ENCODE measurements around the gene PRKAR2A. TPM values are rescaled to one million over a fixed set of nuclear protein-coding genes. Genes with fewer than 3 reads are reported as not detected.

Gene PRKAR2A
- total and polyA plus RNA-seq, 10 of the 15 experiments (the other 5 are each of a cell fraction or from before 2014, with no cell fraction given): 9.8 to 46.2 (median 13.2) TPM

DNA sequence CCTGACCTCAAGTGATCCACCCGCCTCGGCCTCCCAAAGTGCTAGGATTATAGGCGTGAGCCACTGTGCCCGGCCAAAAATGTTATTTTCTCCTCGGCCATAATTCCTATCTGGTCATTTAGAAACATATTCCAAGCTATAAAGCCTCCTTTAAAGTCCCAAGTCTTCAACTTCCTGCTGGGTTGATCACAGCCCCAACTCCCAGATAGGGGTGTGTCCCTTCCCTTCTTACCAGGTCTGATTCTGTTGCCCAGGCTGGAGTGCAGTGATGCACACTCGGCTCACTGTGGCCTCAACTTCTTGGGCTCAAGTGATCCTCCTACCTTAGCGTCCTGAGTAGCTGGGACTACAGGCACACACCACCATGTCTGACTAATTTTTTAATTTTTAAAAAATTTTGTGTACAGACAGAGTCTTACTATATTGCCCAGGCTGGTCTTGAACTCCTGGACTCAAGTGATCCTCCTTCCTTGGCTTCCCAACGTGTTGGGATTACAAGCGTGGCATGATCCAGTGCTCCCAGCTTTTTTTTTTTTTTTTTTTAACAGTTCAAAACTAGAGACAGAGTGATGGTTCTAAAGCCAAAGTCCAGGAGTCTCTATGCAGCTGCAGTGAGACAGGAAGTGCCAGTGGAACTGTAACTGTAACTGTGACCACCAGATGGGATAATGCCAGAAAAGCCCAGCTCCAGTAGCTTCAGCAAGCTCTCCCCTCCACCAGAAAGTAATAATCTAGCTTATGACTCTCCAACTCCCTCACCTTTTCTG is 8.2 kb upstream of the PRKAR2A start:
- Histone ChIP-seq H4K20me1 (ENCODE audit: control insufficient read depth, insufficient read depth) (no peaks in the 10 kb centered on the region), H3K27me3 (replicated peaks in 1 of 2; ENCODE audit: control insufficient read depth in 2 of 2, insufficient read depth in 2 of 2, low read length in 1 of 2) (no peaks in the 10 kb centered on the region), H3K9ac (ENCODE audit: control insufficient read depth, insufficient read depth, low read length) (no peak overlapping the region), H3K4me3 (no peak overlapping the region), H3K27ac (ENCODE audit: control insufficient read depth, insufficient read depth) (no peak overlapping the region), H3K4me1 (ENCODE audit: control insufficient read depth, insufficient read depth, low read length) (peaks cover 3% of the 10 kb centered on the region; the same call in 1 of the 2 replicates), H3K9me3 (replicated peaks; ENCODE audit: control insufficient read depth, insufficient read depth, low read length) (no peaks in the 10 kb centered on the region), H3K79me2 (ENCODE audit: control insufficient read depth, insufficient read depth, low read length) (no peaks in the 10 kb centered on the region), H3K36me3 (ENCODE audit: control insufficient read depth in 2 of 2, insufficient read depth in 2 of 2, low read length in 1 of 2) (peaks cover 0 to 2% of the 10 kb centered on the region in 2 experiments; a peak in 2 of 4 replicates), H2AFZ (ENCODE audit: control insufficient read depth, low read depth, low read length) (no peak overlapping the region), H3K4me2 (ENCODE audit: control insufficient read depth, insufficient read depth) (no peak overlapping the region)
- DNase-seq (ENCODE audit: low read depth, low spot score) (no peak), ATAC-seq (no peak), FAIRE-seq (no peak)
- SMC1A ChIA-PET (ENCODE audit: uncharacterized antibody, unreplicated experiment): interaction anchor here (0.6 to 1.5 kb wide), 3 partner anchors 26 to 107 kb away, joined by 3 to 5 read pairs (median 3); no protein-coding TSS in a partner anchor
- intact Hi-C loops (cut with micrococcal nuclease; ENCODE audit: unreplicated experiment): no loop called here
- 80% methylated on average over 9 of the region's 9 CpGs for WGBS (ENCODE audit: insufficient coverage, insufficient replicate concordance, low lambda C conversion rate, missing lambda C conversion rate)
- POLR2A ChIA-PET: interaction anchor here (0.7 to 2.9 kb wide), 2 partner anchors 8 to 40 kb away, joined by 3 to 11 read pairs; partner anchors contain the start of gene PRKAR2A
- no peak for TF ChIP-seq IRF4 (IDR thresholded peaks at IDR 0.05; ENCODE audit: low read depth, low read length)
- no peak for TF ChIP-seq SREBF2 (IDR thresholded peaks at IDR 0.05; ENCODE audit: low read length)
- TF ChIP-seq, protein P1, sequence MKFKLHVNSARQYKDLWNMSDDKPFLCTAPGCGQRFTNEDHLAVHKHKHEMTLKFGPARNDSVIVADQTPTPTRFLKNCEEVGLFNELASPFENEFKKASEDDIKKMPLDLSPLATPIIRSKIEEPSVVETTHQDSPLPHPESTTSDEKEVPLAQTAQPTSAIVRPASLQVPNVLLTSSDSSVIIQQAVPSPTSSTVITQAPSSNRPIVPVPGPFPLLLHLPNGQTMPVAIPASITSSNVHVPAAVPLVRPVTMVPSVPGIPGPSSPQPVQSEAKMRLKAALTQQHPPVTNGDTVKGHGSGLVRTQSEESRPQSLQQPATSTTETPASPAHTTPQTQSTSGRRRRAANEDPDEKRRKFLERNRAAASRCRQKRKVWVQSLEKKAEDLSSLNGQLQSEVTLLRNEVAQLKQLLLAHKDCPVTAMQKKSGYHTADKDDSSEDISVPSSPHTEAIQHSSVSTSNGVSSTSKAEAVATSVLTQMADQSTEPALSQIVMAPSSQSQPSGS (IDR thresholded peaks at IDR 0.05; ENCODE audit: low read length): no peak
- no peak for TF ChIP-seq JUND (IDR thresholded peaks at IDR 0.05; ENCODE audit: low read depth, low read length)
- TF ChIP-seq EP300 (IDR thresholded peaks at IDR 0.05; ENCODE audit: borderline replicate concordance in 1 of 2, control insufficient read depth in 1 of 2, low read depth in 2 of 2, low read length in 2 of 2): no peak
- no peak for TF ChIP-seq BRCA1 (IDR thresholded peaks at IDR 0.05; ENCODE audit: low read depth, low read length)
- no peak for TF ChIP-seq KLF5 (IDR thresholded peaks at IDR 0.05; ENCODE audit: partially characterized antibody)
- no TSS peak for BruUV-seq (replicated peaks)
- in situ Hi-C loops (cut with MboI): no loop called here
- RAD21 ChIA-PET (ENCODE audit: unreplicated experiment): no interaction called here
- CTCF ChIA-PET: interaction anchor here (0.6 to 1.5 kb wide), 4 partner anchors 42 to 401 kb away, joined by 3 to 4 read pairs (median 3); no protein-coding TSS in a partner anchor
